Endothelial cell of umbilical vein (primary cell): ENCODE measurements around the gene GLRX5.

Experiments
- GATA2 ChIP-seq: IDR thresholded peaks from 2 replicates; pipeline ENCODE4 v1.7.0; 2011; ENCODE audit warnings: low read depth, mild to moderate bottlenecking, moderate library complexity, mixed read lengths, low read length; ENCODE audit not compliant: insufficient read length, insufficient read depth
- MAX ChIP-seq: IDR thresholded peaks from 2 replicates; pipeline ENCODE4 v1.6.1; 2011; ENCODE audit not compliant: insufficient read depth, insufficient read length
- POLR2A ChIP-seq: IDR thresholded peaks from 2 replicates; pipeline ENCODE4 v1.6.1; 2012; ENCODE audit warnings: low read depth, mild to moderate bottlenecking, control low read depth, low read length
- POLR2AphosphoS5 ChIP-seq: IDR thresholded peaks from 2 replicates; pipeline ENCODE4 v1.6.1; 2012; ENCODE audit warnings: low read depth, mild to moderate bottlenecking, control low read depth, low read length, moderate library complexity; ENCODE audit not compliant: insufficient read depth
- TF ChIP-seq, protein P1 (sequence below), 2 donors: IDR thresholded peaks; 1 replicate in 1 of 2; 2 replicates in 1 of 2; pipeline ENCODE4 v1.5.1; 2011; ENCODE audit warnings: low read length in 2 of 2, mild to moderate bottlenecking in 2 of 2, moderate library complexity in 2 of 2, control low read depth in 1 of 2, inconsistent platforms in 1 of 2, low read depth in 1 of 2; ENCODE audit not compliant: insufficient read depth in 1 of 2; ENCODE audit errors: extremely low read depth in 1 of 2

- TF ChIP-seq, protein P1, sequence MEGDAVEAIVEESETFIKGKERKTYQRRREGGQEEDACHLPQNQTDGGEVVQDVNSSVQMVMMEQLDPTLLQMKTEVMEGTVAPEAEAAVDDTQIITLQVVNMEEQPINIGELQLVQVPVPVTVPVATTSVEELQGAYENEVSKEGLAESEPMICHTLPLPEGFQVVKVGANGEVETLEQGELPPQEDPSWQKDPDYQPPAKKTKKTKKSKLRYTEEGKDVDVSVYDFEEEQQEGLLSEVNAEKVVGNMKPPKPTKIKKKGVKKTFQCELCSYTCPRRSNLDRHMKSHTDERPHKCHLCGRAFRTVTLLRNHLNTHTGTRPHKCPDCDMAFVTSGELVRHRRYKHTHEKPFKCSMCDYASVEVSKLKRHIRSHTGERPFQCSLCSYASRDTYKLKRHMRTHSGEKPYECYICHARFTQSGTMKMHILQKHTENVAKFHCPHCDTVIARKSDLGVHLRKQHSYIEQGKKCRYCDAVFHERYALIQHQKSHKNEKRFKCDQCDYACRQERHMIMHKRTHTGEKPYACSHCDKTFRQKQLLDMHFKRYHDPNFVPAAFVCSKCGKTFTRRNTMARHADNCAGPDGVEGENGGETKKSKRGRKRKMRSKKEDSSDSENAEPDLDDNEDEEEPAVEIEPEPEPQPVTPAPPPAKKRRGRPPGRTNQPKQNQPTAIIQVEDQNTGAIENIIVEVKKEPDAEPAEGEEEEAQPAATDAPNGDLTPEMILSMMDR (IDR thresholded peaks at IDR 0.05; ENCODE audit: extremely low read depth in 1 of 2, insufficient read depth in 1 of 2, low read depth in 1 of 2, low read length in 2 of 2) = no peak
- TF ChIP-seq POLR2A = no peak
- TF ChIP-seq POLR2AphosphoS5 = no peak
- TF ChIP-seq MAX = no peak
- TF ChIP-seq GATA2 = no peak
These were observed 40.4 kb upstream of the GLRX5 start for GRCh38 chr14:95494456-95494855.
